Endothelial cell (in vitro differentiated cells): ENCODE measurements around the gene PLXNB3. TPM values are rescaled to one million over a fixed set of nuclear protein-coding genes. Genes with fewer than 3 reads are reported as not detected.

Experiments used
- DNase-seq: peaks from one replicate; pipeline ENCODE4 v3.0.0; 2021; ENCODE audit warnings: low spot score
- H3K27ac Mint-ChIP-seq: one replicate; pipeline ENCODE4 v1.8.0; 2021; ENCODE audit warnings: mixed read lengths, inconsistent platforms; ENCODE audit not compliant: unreplicated experiment
- H3K27me3 Mint-ChIP-seq: one replicate; pipeline ENCODE4 v1.8.0; 2021; ENCODE audit warnings: mild to moderate bottlenecking, moderate library complexity, mixed read lengths, inconsistent platforms; ENCODE audit not compliant: unreplicated experiment
- H3K36me3 Mint-ChIP-seq: one replicate; pipeline ENCODE4 v1.8.0; 2021; ENCODE audit warnings: mild to moderate bottlenecking, low read depth, mixed read lengths, inconsistent platforms; ENCODE audit not compliant: unreplicated experiment
- H3K4me1 Mint-ChIP-seq: one replicate; pipeline ENCODE4 v1.8.0; 2021; ENCODE audit warnings: mild to moderate bottlenecking, mixed read lengths, inconsistent platforms; ENCODE audit not compliant: unreplicated experiment
- H3K4me3 Mint-ChIP-seq: one replicate; pipeline ENCODE4 v1.8.0; 2021; ENCODE audit warnings: mild to moderate bottlenecking, mixed read lengths, inconsistent platforms; ENCODE audit not compliant: unreplicated experiment
- H3K9me3 Mint-ChIP-seq: one replicate; pipeline ENCODE4 v1.8.0; 2021; ENCODE audit warnings: mixed read lengths, inconsistent platforms; ENCODE audit not compliant: unreplicated experiment
- CTCF ChIP-seq: fragments of 200-600 bp; sonication (generic); IDR thresholded peaks from one replicate; pipeline ENCODE4 v1.5.0; 2021; ENCODE audit warnings: antibody characterized with exemption; ENCODE audit not compliant: unreplicated experiment
- total RNA-seq: library from RNA; stranded (reverse); fragmentation: NEBNext Ultra II Directional; extraction: Animal tissue kit (Norgen Biotek cat#: 25700); gene quantifications from one replicate; pipeline ENCODE4 v1.2.1, GENCODE V29; 2021; ENCODE audit not compliant: unreplicated experiment

PLXNB3 gene
- total RNA-seq, 1 donor from 2014 or later = 11.2 TPM

GRCh38 chrX:153779891-153780677 is 16.0 kb downstream of the PLXNB3 start:
- Mint-ChIP-seq H3K4me3 (no peak overlapping the region), H3K36me3 (no peaks in the 10 kb centered on the region), H3K9me3 (no peaks in the 10 kb centered on the region), H3K27ac (no peak overlapping the region), H3K4me1 (no peaks in the 10 kb centered on the region), H3K27me3 (no peaks in the 10 kb centered on the region)
- no peak for DNase-seq
- no peak for TF ChIP-seq CTCF

GRCh38 chrX:153780678-153781427 is 16.8 kb downstream of the PLXNB3 start, which contains the start of gene SRPK3:
TSS of gene SRPK3 (plus strand) at chrX:153781041. CDS start at chrX:153781087, 46 bp downstream.
- no peaks in the 10 kb centered on the region for H3K4me1 Mint-ChIP-seq
- no peak within 1 kb of the TSS for H3K27ac Mint-ChIP-seq
- no peak within 1 kb of the TSS for H3K4me3 Mint-ChIP-seq
- H3K36me3 Mint-ChIP-seq = no peaks in the 10 kb centered on the region
- no peaks in the 10 kb centered on the region for H3K27me3 Mint-ChIP-seq
- TF ChIP-seq CTCF = no peak
- H3K9me3 Mint-ChIP-seq = no peaks in the 10 kb centered on the region
- no peak for DNase-seq

GRCh38 chrX:153781428-153782047 is 17.5 kb downstream of the PLXNB3 start:
- H3K27ac Mint-ChIP-seq = no peak overlapping the region
- H3K9me3 Mint-ChIP-seq = no peaks in the 10 kb centered on the region
- H3K4me1 Mint-ChIP-seq = no peaks in the 10 kb centered on the region
- H3K4me3 Mint-ChIP-seq = no peak overlapping the region
- H3K36me3 Mint-ChIP-seq = peaks cover 3% of the 10 kb centered on the region
- no peak for DNase-seq
- TF ChIP-seq CTCF = no peak
- H3K27me3 Mint-ChIP-seq = no peaks in the 10 kb centered on the region

- DNase-seq = no peak
- TF ChIP-seq CTCF = no peak
- no peaks in the 10 kb centered on the region for H3K4me1 Mint-ChIP-seq
- no peak overlapping the region for H3K27ac Mint-ChIP-seq
- H3K4me3 Mint-ChIP-seq = no peak overlapping the region
- no peaks in the 10 kb centered on the region for H3K27me3 Mint-ChIP-seq
- no peaks in the 10 kb centered on the region for H3K9me3 Mint-ChIP-seq
- H3K36me3 Mint-ChIP-seq = peaks cover 5% of the 10 kb centered on the region
These were observed 18.3 kb downstream of the PLXNB3 start for GRCh38 chrX:153782313-153782712.
